Heart right ventricle (tissue), 16 donors: Measurements from ENCODE around the gene PHYHD1. TPM values are rescaled to one million over a fixed set of nuclear protein-coding genes. Genes with fewer than 3 reads are reported as not detected.

Experiments used
- ATAC-seq, 8 donors: fragments of 200-7000 bp; cut with Tn5 transposase; one replicate each; pipeline ENCODE4 v1.9.1; 2020; ENCODE audit warnings: mild to moderate bottlenecking in 8 of 8, moderate library complexity in 8 of 8, moderate number of reproducible peaks in 1 of 8
- DNase-seq, 2 donors: peaks; one replicate each; pipeline ENCODE4 v3.0.0-alpha.2; 2020
- H3K27ac ChIP-seq, 10 donors: fragments of 200-600 bp; sonication (generic) in 2 of 10; one replicate each; pipeline versions ENCODE4 v1.5.0 to v1.8.0; 2020 to 2022; ENCODE audit warnings: mild to moderate bottlenecking in 3 of 10
- H3K27me3 ChIP-seq, 7 donors: fragments of 200-600 bp; one replicate each; pipeline ENCODE4 v1.8.0; 2021 to 2022; ENCODE audit warnings: mild to moderate bottlenecking in 2 of 7
- H3K36me3 ChIP-seq, 9 donors: fragments of 200-600 bp; sonication (generic) in 1 of 9; one replicate each; pipeline versions ENCODE4 v1.5.0 to v1.8.0; 2020 to 2022; ENCODE audit warnings: mild to moderate bottlenecking in 2 of 9
- H3K4me1 ChIP-seq, 9 donors: fragments of 200-600 bp; sonication (generic) in 1 of 9; one replicate each; pipeline versions ENCODE4 v1.5.0 to v1.8.0; 2020 to 2022; ENCODE audit warnings: mild to moderate bottlenecking in 4 of 9
- H3K4me3 ChIP-seq, 10 donors: fragments of 200-600 bp; sonication (generic) in 2 of 10; one replicate each; pipeline versions ENCODE4 v1.5.0 to v1.8.0; 2020 to 2022; ENCODE audit warnings: mild to moderate bottlenecking in 7 of 10, moderate library complexity in 2 of 10
- H3K9me3 ChIP-seq, 11 donors: fragments of 200-600 bp in 10 of 11; sonication (generic) in 2 of 11; one replicate each; pipeline versions ENCODE4 v1.5.0 to v1.8.0; 2013 to 2022; ENCODE audit warnings: mild to moderate bottlenecking in 2 of 11, control low read depth in 1 of 11, moderate library complexity in 1 of 11
- whole genome bisulfite sequencing, 2 donors: extraction: QIAGEN DNeasy Blood & Tissue Kit; methylation state at CpG; one replicate each; pipeline ENCODE4 v1.1.7; 2013; ENCODE audit warnings: inconsistent platforms in 1 of 2; 5-methylcytosine and 5-hydroxymethylcytosine counted together
- intact Hi-C, 10 donors: fragments of 100-400 bp; cut with DNase I; formaldehyde crosslinking; loops; one replicate each; pipeline versions ENCODE4 v1.11.1 to v1.14.2; 2022
- polyA plus RNA-seq, 2 donors: library from polyadenylated mRNA; stranded (reverse); fragments of 200-250 nt; gene quantifications; one replicate each; pipeline ENCODE4 v1.2.3, GENCODE V29; 2013
- total RNA-seq, 10 donors: library from RNA; stranded (reverse); fragmentation: NEBNext Ultra II Directional in 3 of 10; extraction: Animal tissue kit (Norgen Biotek cat#: 25700) in 3 of 10; gene quantifications; one replicate each; pipeline versions ENCODE4 v1.2.1 to v1.2.4, GENCODE V29; 2021 to 2023
- TF ChIP-seq, protein P1 (sequence below), 9 donors: fragments of 200-600 bp; sonication (generic) in 2 of 9; IDR thresholded peaks; one replicate each; pipeline versions ENCODE4 v1.5.0 to v1.8.0; 2021 to 2022; ENCODE audit warnings: antibody characterized with exemption in 9 of 9, mild to moderate bottlenecking in 5 of 9, moderate library complexity in 1 of 9
- donor health status: Arrhythmogenic right ventricular cardiomyopathy.
- donor health status: ischemic (EF 13 %, LVEDD 7.1; RV severe dilation, severe dysfunction).
- donor health status: healthy with polysubstance abuse.
- donor health status: DM: no; HTN: yes; CAD: no.
- donor health status: DM: no; HTN: no; CAD: no.
- donor health status: ischemic (EF 25% LVEDD 6.9; RV normal size, moderate dysfunction).
- donor health status: ischemic (EF 25% LVEDD 5.7; RV mildly dilated, moderate dysfunction).
- donor health status: healthy.
- donor health status: DM: yes; HTN: yes; CAD: no.
- donor health status: Ischemic cardiomyopathy.
- donor health status: ischemic (EF 35%, LVEDD 5.7; RV mildly dilated, moderate dysfunction).
- donor health status: nonischemic (EF 11% LVEDD 7.7; RV severe dilation, severe dysfunction).
- donor health status: DM: yes; HTN: yes; CAD: no.
- donor health status: PGD.
- donor health status: ischemic (EF 29% LVEDD 5.4; RV normal size, mild dysfunction).
- donor health status: nonischemic (EF 23%, LVEDD 6.1; RV moderate dilation, normal function).

The PHYHD1 gene
- total and polyA plus RNA-seq, 12 donors = 14.7 to 49.2 (median 24.2) TPM

DNA sequence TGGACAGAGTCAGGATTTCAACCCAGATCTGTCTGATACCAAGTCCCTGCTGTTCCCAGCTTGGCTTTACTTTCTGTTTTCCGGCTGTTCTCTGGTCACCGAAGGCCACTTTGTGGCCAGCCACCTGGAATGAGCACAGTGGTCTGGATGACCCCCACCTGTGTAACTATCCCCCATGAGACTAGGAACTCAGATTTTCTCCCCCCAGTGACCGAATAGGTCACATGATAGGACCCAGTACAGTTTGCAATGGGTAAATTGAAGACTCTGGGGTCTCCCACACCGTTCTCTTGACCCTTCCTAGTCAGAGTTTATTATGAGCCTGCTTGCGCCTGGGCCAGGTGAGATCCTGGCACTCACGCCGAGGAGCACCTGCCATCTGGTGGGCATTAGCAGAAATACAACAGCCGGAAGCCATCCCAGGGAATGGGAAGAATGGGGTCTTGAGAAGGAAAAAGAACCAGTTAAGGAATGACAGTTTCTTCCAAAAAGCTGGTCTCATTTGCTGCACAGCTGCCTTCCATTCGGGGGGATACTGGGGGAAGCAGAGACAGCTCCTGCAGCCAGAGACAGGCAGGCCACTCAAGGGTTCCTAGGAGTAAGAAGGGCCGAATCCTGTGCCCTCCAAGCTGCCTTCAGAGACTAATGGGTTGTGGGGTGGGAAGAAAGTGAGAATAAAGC lies 7.1 kb downstream of the PHYHD1 start:
- ATAC-seq (peak; percentile 56 to 86 (median 80)), DNase-seq (peak in 1 of 2 donors; percentile 54)
- Histone ChIP-seq H3K4me1 (peaks cover 0 to 13% (median 8%) of the 10 kb centered on the region in 9 donors), H3K27ac (no peak overlapping the region), H3K27me3 (no peaks in the 10 kb centered on the region), H3K36me3 (peaks cover 0 to 2% (median 0%) of the 10 kb centered on the region in 9 donors), H3K9me3 (no peaks in the 10 kb centered on the region), H3K4me3 (no peak overlapping the region)
- TF ChIP-seq, protein P1, sequence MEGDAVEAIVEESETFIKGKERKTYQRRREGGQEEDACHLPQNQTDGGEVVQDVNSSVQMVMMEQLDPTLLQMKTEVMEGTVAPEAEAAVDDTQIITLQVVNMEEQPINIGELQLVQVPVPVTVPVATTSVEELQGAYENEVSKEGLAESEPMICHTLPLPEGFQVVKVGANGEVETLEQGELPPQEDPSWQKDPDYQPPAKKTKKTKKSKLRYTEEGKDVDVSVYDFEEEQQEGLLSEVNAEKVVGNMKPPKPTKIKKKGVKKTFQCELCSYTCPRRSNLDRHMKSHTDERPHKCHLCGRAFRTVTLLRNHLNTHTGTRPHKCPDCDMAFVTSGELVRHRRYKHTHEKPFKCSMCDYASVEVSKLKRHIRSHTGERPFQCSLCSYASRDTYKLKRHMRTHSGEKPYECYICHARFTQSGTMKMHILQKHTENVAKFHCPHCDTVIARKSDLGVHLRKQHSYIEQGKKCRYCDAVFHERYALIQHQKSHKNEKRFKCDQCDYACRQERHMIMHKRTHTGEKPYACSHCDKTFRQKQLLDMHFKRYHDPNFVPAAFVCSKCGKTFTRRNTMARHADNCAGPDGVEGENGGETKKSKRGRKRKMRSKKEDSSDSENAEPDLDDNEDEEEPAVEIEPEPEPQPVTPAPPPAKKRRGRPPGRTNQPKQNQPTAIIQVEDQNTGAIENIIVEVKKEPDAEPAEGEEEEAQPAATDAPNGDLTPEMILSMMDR (IDR thresholded peaks at IDR 0.05) = peak; percentile 64 to 95 (median 85)
- WGBS, 2 donors = 32% methylated on average over 10 of the region's 10 CpGs
- intact Hi-C loops = loop anchor here (1.0 to 5.0 kb wide), 3 partner anchors 46 to 65 kb away; partner anchors contain the start of genes KYAT1 (in 2 of the 10) and LRRC8A (in 2 of the 10)

DNA sequence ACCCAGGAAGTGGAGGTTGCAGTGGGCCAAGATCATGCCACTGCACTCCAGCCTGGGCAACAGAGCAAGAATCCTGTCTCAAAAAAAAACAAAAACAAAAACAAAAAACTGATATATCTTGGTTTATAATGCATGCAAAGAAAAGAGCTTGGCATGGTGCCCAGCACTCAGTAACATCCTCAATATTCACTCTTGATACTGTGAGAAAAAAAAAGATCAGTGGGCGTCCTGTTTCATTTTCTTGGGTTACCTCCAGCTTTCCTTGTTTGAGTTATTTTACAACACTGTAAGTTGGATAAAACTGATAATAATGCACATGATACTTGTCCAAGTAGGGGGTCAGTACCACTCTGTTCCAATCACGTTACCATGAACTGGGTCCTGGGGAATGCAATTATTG lies 7.8 kb downstream of the PHYHD1 start:
- no peak for ATAC-seq
- peaks cover 0 to 6% (median 0%) of the 10 kb centered on the region in 9 donors for H3K36me3 ChIP-seq
- no peak overlapping the region for H3K27ac ChIP-seq
- WGBS, 2 donors = 85 to 90% methylated on average over 2 of the region's 2 CpGs
- intact Hi-C loops = loop anchor here in 7 of 10 donors (1.0 to 5.0 kb wide), 3 partner anchors 46 to 66 kb away; partner anchors contain the start of genes KYAT1 (in 2 of the 7) and LRRC8A (in 2 of the 7)
- no peaks in the 10 kb centered on the region for H3K9me3 ChIP-seq
- TF ChIP-seq, protein P1 (IDR thresholded peaks at IDR 0.05) = no peak
- peaks cover 0 to 8% (median 4%) of the 10 kb centered on the region in 9 donors for H3K4me1 ChIP-seq
- H3K27me3 ChIP-seq = no peaks in the 10 kb centered on the region
- no peak overlapping the region for H3K4me3 ChIP-seq
- no peak for DNase-seq

DNA sequence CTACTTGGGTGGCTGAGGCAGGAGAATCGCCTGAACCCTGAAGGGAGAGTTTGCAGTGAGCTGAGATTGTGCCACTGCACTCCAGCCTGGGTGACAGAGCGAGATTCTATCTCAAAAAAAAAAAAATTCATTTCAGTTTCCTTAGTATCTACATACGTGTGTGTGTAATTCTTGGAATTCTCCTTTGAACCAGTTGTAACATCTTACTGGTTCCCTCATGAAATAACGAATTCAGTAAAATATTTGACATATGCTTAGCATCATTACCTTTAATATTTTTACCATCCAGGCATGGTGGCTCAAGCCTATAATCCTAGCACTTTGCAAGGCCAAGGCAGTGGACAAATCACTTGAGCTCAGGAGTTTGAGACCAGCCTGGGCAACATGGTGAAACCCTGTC lies 8.8 kb downstream of the PHYHD1 start:
- no peaks in the 10 kb centered on the region for H3K27me3 ChIP-seq
- no peaks in the 10 kb centered on the region for H3K9me3 ChIP-seq
- no peak for DNase-seq
- H3K4me1 ChIP-seq = peaks cover 0 to 8% (median 4%) of the 10 kb centered on the region in 9 donors
- WGBS, 2 donors = 90% methylated on average over 4 of the region's 4 CpGs
- ATAC-seq = no peak
- no peak overlapping the region for H3K4me3 ChIP-seq
- H3K27ac ChIP-seq = no peak overlapping the region
- TF ChIP-seq, protein P1 (IDR thresholded peaks at IDR 0.05) = no peak
- peaks cover 0 to 15% (median 0%) of the 10 kb centered on the region in 9 donors for H3K36me3 ChIP-seq
- intact Hi-C loops = loop anchor here in 3 of 10 donors (2.0 to 5.0 kb wide), 2 partner anchors 47 to 67 kb away; partner anchors contain the start of genes KYAT1 (in 2 of the 3) and LRRC8A (in 2 of the 3)

DNA sequence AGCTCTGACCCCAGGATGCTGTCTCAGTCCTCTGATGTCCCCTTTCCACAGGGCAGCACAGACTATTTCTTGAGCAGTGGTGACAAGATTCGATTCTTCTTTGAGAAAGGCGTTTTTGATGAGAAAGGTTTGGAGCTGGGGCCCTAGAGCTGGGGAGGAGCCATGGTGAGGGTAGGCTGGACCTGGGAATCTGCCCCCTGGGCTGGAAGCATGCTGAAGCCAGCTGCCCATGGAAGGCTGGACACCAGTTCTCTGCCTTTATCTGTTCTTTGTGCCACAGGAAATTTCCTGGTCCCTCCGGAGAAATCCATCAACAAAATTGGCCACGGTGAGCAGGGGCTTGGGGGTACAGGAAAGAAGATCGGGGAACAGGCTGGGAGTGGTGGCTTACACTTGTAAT lies 12.9 kb downstream of the PHYHD1 start:
- DNase-seq (no peak), ATAC-seq (no peak)
- H3K36me3 ChIP-seq = peaks cover 0 to 40% (median 0%) of the 10 kb centered on the region in 9 donors
- TF ChIP-seq, protein P1 (IDR thresholded peaks at IDR 0.05) = no peak
- H3K27me3 ChIP-seq = no peaks in the 10 kb centered on the region
- no peaks in the 10 kb centered on the region for H3K9me3 ChIP-seq
- 85 to 87% methylated on average over 5 of the region's 5 CpGs for WGBS, 2 donors
- no peak overlapping the region for H3K4me3 ChIP-seq
- intact Hi-C loops = no loop called here
- no peaks in the 10 kb centered on the region for H3K4me1 ChIP-seq
- no peak overlapping the region for H3K27ac ChIP-seq
